HG03139 (cell line): Measurements from ENCODE around the gene PGR.
A peak's percentile ranks its signal among the peaks of the same experiment; 100 is the strongest.

ENCODE experiments used
- ATAC-seq: cut with Tn5 transposase; IDR thresholded peaks from one replicate; pipeline ENCODE4 v1.9.1; 2021; ENCODE audit not compliant: unreplicated experiment

The PGR gene

GRCh38 chr11:101011881-101012280 lies 117.7 kb downstream of the PGR start:
- no peak for ATAC-seq

GRCh38 chr11:101010899-101011298 lies 118.7 kb downstream of the PGR start:
- no peak for ATAC-seq

- no peak for ATAC-seq
These were observed 119.9 kb downstream of the PGR start for GRCh38 chr11:101009690-101010055.

GRCh38 chr11:101008961-101009689 lies 120.5 kb downstream of the PGR start:
- no peak for ATAC-seq

DNA sequence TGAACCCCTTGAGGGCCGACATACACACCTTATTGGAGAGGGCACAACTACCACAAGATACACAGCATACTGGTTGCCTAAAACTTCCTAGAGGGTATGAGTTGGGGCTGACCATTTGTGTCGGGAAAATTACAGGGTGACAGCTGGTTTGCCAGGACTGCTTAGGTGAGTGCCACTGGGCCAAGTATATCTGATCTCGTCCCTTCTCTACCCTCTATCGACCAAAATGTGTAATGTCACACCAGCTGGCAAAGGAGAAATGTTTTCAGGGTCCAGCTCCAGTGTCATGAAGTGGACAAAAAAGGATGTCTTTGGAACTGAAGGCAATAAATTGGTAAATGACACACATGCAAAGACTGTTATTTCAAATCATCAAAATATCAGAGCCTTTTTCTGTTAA lies 126.1 kb downstream of the PGR start:
- no peak for ATAC-seq

DNA sequence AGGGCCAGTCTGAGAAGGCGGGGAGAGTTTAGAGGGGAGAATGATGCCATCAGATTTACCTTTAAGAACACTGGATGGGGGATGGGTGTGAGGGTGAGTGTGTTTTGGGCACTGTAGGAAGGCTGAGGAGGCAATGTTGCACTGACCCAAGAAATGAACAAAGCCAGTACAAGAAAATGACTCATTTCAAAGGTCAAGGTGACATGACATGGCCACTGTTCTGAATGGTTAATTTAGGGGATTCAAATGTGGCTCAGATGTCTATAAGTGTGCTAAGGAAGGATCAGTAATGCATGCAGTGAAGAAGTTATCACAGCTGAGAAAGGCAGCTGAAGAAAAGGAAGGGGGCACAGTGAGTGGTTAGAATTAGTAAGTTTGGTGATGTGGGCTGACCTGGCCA lies 129.9 kb downstream of the PGR start:
- ATAC-seq = no peak

GRCh38 chr11:100994966-100995365 lies 134.6 kb downstream of the PGR start:
- no peak for ATAC-seq

GRCh38 chr11:100991541-100991940 lies 138.1 kb downstream of the PGR start:
- no peak for ATAC-seq

- ATAC-seq = no peak
These were observed 138.7 kb downstream of the PGR start for GRCh38 chr11:100990931-100991330.

- ATAC-seq = peak; percentile 65
These were observed 144.9 kb downstream of the PGR start for GRCh38 chr11:100984668-100985067.

GRCh38 chr11:100981196-100981824 lies 148.3 kb downstream of the PGR start:
- no peak for ATAC-seq

DNA sequence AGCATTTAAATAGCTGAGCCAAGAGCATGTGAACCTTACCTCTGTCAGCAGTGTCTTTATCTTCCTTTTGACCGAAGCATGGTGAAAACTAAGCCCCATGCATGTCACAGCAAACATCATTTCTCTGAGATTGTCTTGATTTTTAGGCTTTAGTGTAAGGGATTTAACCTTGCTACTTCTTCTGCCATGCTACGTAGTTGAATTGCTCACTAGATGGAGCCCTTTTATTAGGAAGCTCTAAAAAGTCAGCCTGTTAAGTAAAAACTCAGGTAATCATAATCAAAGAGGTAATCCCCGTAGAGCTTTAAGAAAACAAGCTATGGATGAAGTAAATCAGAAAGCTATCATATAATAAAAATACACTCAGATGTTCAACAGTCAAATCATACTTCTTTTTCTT lies 149.5 kb downstream of the PGR start:
- ATAC-seq = no peak
